Panc1 (cell line): Measurements from ENCODE around the gene CEP192. TPM values are rescaled to one million over a fixed set of nuclear protein-coding genes. Genes with fewer than 3 reads are reported as not detected.

Experiments used
- ATAC-seq: fragments of 200-7000 bp; cut with Tn5 transposase; 2 replicates; pipeline ENCODE4 v1.9.1; 2020; ENCODE audit warnings: mild to moderate bottlenecking, moderate library complexity
- Bru-seq: library from RNA; stranded (reverse); fragments of 400-500 nt; gene quantifications from one replicate; lab custom pipeline; 2021; lab: Mats Ljungman, UMichigan
- BruChase-seq, 2 experiments: library from RNA; stranded (reverse); fragments of 400-500 nt; gene quantifications; one replicate each; lab custom pipeline; 2021; lab: Mats Ljungman, UMichigan
- BruUV-seq: library from RNA; stranded (reverse); fragments of 400-500 nt; replicated peaks from 2 replicates; lab custom pipeline; 2021; lab: Mats Ljungman, UMichigan
- CTCF ChIA-PET: fragments of 300-600 bp; sonication (Branson Sonifier 250); formaldehyde crosslinking; loops from one replicate; lab custom pipeline; 2022; ENCODE audit warnings: antibody characterized with exemption; lab: Charles Lee
- POLR2A ChIA-PET: fragments of 300-600 bp; sonication (Branson Sonifier 250); formaldehyde crosslinking; loops from one replicate; lab custom pipeline; 2022; ENCODE audit warnings: antibody characterized with exemption; lab: Charles Lee
- DNase-seq: peaks from one replicate; pipeline ENCODE4 v3.0.0-alpha.2; 2010; ENCODE audit warnings: low read depth, low spot score
- H3K27ac ChIP-seq: 2 replicates; pipeline ENCODE4 v1.5.1; 2011; ENCODE audit warnings: mild to moderate bottlenecking, low read length, inconsistent platforms
- H3K27me3 ChIP-seq: fragments of 200-500 bp; sonication (Bioruptor generic); 2 replicates; pipeline ENCODE4 v1.6.0; 2014; ENCODE audit warnings: low read length, inconsistent platforms; ENCODE audit not compliant: control insufficient read depth, insufficient read depth
- H3K36me3 ChIP-seq: fragments of 200-500 bp; sonication (Bioruptor generic); 2 replicates; pipeline ENCODE4 v1.5.1; 2014; ENCODE audit warnings: inconsistent platforms, mild to moderate bottlenecking, low read length, moderate library complexity; ENCODE audit not compliant: control insufficient read depth, insufficient read depth
- H3K4me1 ChIP-seq: 2 replicates; pipeline ENCODE4 v1.5.1; 2011; ENCODE audit warnings: inconsistent platforms, mild to moderate bottlenecking, low read length, moderate library complexity; ENCODE audit not compliant: control insufficient read depth, insufficient read depth
- H3K4me3 ChIP-seq, 2 experiments: 2 replicates each; pipeline ENCODE4 v1.5.1; 2011 to 2012; ENCODE audit warnings: low read depth in 2 of 2, low read length in 2 of 2, mild to moderate bottlenecking in 2 of 2, inconsistent platforms in 1 of 2, moderate library complexity in 1 of 2
- H3K9me3 ChIP-seq: fragments of 200-500 bp; sonication (Bioruptor generic); 2 replicates; pipeline ENCODE4 v1.5.1; 2014; ENCODE audit warnings: low read depth, mild to moderate bottlenecking, inconsistent platforms, low read length, moderate library complexity; ENCODE audit not compliant: control insufficient read depth, insufficient read depth
- POLR2AphosphoS5 ChIP-seq: IDR thresholded peaks from 2 replicates; pipeline ENCODE4 v1.6.1; 2012; ENCODE audit warnings: mild to moderate bottlenecking, low read depth, low read length, moderate library complexity
- SIN3A ChIP-seq: IDR thresholded peaks from 2 replicates; pipeline ENCODE4 v1.6.1; 2012; ENCODE audit warnings: low read depth, mild to moderate bottlenecking, low read length, moderate library complexity, borderline replicate concordance; ENCODE audit not compliant: insufficient read depth
- TCF7L2 ChIP-seq: IDR thresholded peaks from 2 replicates; pipeline ENCODE4 v1.6.1; 2011; ENCODE audit warnings: mild to moderate bottlenecking, low read depth, low read length, inconsistent platforms
- in situ Hi-C: cut with HindIII; loops from 2 replicates; pipeline ENCODE4 v1.10.0; 2016; ENCODE audit warnings: low sequenced_read_pairs, low pct_unique_long_range_greater_than_20kb
- intact Hi-C: fragments of 100-400 bp; cut with micrococcal nuclease; formaldehyde crosslinking; loops from one replicate; pipeline ENCODE4 v1.10.0; 2022; ENCODE audit not compliant: unreplicated experiment
- long read RNA-seq: library from polyadenylated mRNA; unstranded; transcript quantifications from one replicate; pipeline ENCODE4 v2.0.0, GENCODE V29; 2021; ENCODE audit not compliant: unreplicated experiment
- polyA plus RNA-seq: library from polyadenylated mRNA; unstranded; fragments of >200 nt; gene quantifications from one replicate; pipeline ENCODE4 v1.2.1, GENCODE V29; 2012; ENCODE audit warnings: missing spikeins; ENCODE audit not compliant: insufficient read length
- total RNA-seq: library from RNA; stranded (reverse); gene quantifications from one replicate; pipeline ENCODE4 v1.2.1, GENCODE V29; 2021; ENCODE audit not compliant: unreplicated experiment
- TF ChIP-seq, protein P1 (sequence below): fragments of 450-650 bp; IDR thresholded peaks from 2 replicates; pipeline ENCODE4 v1.5.1; 2017; ENCODE audit warnings: mild to moderate bottlenecking
- TF ChIP-seq, protein P2 (sequence below), 2 experiments: IDR thresholded peaks; 2 replicates each; pipeline ENCODE4 v1.6.1; 2011 to 2012; ENCODE audit warnings: low read depth in 2 of 2, control low read depth in 1 of 2, low read length in 1 of 2, mild to moderate bottlenecking in 1 of 2, moderate library complexity in 1 of 2; ENCODE audit not compliant: insufficient read depth in 1 of 2

Gene CEP192, protein sequence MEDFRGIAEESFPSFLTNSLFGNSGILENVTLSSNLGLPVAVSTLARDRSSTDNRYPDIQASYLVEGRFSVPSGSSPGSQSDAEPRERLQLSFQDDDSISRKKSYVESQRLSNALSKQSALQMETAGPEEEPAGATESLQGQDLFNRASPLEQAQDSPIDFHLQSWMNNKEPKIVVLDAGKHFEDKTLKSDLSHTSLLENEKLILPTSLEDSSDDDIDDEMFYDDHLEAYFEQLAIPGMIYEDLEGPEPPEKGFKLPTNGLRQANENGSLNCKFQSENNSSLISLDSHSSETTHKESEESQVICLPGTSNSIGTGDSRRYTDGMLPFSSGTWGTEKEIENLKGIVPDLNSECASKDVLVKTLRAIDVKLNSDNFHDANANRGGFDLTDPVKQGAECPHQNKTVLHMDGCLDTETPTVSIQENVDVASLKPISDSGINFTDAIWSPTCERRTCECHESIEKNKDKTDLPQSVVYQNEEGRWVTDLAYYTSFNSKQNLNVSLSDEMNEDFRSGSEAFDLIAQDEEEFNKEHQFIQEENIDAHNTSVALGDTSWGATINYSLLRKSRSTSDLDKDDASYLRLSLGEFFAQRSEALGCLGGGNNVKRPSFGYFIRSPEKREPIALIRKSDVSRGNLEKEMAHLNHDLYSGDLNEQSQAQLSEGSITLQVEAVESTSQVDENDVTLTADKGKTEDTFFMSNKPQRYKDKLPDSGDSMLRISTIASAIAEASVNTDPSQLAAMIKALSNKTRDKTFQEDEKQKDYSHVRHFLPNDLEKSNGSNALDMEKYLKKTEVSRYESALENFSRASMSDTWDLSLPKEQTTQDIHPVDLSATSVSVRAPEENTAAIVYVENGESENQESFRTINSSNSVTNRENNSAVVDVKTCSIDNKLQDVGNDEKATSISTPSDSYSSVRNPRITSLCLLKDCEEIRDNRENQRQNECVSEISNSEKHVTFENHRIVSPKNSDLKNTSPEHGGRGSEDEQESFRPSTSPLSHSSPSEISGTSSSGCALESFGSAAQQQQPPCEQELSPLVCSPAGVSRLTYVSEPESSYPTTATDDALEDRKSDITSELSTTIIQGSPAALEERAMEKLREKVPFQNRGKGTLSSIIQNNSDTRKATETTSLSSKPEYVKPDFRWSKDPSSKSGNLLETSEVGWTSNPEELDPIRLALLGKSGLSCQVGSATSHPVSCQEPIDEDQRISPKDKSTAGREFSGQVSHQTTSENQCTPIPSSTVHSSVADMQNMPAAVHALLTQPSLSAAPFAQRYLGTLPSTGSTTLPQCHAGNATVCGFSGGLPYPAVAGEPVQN (N-terminal part only)
- total RNA-seq (27.2 TPM), Bru-seq, nascent RNA (percentile 89 among the genes with signal in this experiment), BruChase-seq, experiment 1, labeled RNA remaining after a 2-hour chase (percentile 91 among the genes with signal in this experiment), BruChase-seq, experiment 2, labeled RNA remaining after a 6-hour chase (percentile 87 among the genes with signal in this experiment)
- polyA plus RNA-seq, result 11.5 TPM
- long read RNA-seq, full-length matches to known transcripts, result 1 of 12 reads
- long read RNA-seq, partial matches to known transcripts, result 5 of 12 reads
- long read RNA-seq, other reads (novel, unspliced or antisense), result 6 of 12 reads

DNA sequence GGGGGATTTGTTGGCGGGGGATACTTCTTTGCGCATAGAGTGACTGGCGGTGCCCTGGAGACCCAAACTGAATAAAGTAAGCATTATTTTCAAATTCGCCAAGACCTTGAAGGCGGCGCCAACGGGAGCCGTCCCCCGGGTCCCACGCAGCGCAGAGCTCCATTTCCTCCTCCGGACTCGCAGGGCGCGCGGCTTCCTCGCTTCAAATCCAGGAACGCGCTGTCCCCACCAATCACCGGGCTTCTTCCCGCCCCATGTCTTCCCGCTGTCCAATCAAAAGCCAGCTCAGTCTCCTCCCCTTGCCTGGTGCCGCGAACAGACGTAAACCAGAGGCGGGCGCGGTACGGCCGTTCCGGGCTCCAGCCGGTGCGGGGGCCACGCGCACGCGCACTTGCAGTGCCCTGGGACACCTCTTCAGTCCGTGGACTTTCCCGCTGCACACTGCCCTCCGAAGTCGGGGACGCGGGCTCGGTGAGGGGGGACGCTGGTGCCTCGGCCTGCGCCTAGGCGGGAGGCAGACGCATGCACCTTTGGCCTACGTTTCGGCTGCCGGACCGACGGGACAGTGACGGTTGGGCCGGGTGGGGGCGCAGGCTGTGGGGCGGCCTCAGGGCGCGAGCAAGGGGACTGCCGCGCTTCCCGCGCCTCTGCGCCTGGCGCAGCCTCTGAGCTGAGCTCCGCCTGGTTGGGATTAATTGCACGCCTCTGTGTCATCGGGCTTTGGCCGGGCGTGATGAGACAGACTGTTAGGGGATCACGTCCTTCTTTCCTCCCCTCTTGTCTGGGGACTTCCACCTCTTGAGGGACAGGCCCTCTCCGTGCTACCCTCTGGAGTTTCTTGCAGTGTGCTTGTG is at the start of gene CEP192:
Gene CEP192, plus strand, starts transcription at position 396 of the 854 bp plus-strand sequence. CDS start 8,063 bp downstream, outside the sequence.
- Histone ChIP-seq H3K4me1 (peaks cover 17% of the 10 kb centered on the region), H3K27me3 (no peaks in the 10 kb centered on the region), H3K9me3 (no peaks in the 10 kb centered on the region), H3K4me3 (peak within 1 kb of the TSS; percentile 86 to 98), H3K36me3 (peaks cover 11% of the 10 kb centered on the region), H3K27ac (peak within 1 kb of the TSS; percentile 96)
- ChIA-PET POLR2A (interaction anchor here (0.5 to 0.6 kb wide), 3 partner anchors 19 to 189 kb away, joined by 3 to 4 read pairs (median 4); no protein-coding TSS in a partner anchor), CTCF (interaction anchor here (0.7 kb wide), 1 partner anchor 168 kb away, joined by 4 read pairs; no protein-coding TSS in a partner anchor)
- no TSS peak for BruUV-seq
- ATAC-seq, result peak; percentile 96
- TF ChIP-seq TCF7L2 (peak; percentile 41; the same call in 1 of the 2 replicates), POLR2AphosphoS5 (peak; percentile 87), SIN3A (peak; percentile 45; the same call in 1 of the 2 replicates)
- TF ChIP-seq, protein P1, sequence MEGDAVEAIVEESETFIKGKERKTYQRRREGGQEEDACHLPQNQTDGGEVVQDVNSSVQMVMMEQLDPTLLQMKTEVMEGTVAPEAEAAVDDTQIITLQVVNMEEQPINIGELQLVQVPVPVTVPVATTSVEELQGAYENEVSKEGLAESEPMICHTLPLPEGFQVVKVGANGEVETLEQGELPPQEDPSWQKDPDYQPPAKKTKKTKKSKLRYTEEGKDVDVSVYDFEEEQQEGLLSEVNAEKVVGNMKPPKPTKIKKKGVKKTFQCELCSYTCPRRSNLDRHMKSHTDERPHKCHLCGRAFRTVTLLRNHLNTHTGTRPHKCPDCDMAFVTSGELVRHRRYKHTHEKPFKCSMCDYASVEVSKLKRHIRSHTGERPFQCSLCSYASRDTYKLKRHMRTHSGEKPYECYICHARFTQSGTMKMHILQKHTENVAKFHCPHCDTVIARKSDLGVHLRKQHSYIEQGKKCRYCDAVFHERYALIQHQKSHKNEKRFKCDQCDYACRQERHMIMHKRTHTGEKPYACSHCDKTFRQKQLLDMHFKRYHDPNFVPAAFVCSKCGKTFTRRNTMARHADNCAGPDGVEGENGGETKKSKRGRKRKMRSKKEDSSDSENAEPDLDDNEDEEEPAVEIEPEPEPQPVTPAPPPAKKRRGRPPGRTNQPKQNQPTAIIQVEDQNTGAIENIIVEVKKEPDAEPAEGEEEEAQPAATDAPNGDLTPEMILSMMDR, result 0 out of 2 replicates have a peak, but pooled peaks have one; percentile 15
- TF ChIP-seq, protein P2, sequence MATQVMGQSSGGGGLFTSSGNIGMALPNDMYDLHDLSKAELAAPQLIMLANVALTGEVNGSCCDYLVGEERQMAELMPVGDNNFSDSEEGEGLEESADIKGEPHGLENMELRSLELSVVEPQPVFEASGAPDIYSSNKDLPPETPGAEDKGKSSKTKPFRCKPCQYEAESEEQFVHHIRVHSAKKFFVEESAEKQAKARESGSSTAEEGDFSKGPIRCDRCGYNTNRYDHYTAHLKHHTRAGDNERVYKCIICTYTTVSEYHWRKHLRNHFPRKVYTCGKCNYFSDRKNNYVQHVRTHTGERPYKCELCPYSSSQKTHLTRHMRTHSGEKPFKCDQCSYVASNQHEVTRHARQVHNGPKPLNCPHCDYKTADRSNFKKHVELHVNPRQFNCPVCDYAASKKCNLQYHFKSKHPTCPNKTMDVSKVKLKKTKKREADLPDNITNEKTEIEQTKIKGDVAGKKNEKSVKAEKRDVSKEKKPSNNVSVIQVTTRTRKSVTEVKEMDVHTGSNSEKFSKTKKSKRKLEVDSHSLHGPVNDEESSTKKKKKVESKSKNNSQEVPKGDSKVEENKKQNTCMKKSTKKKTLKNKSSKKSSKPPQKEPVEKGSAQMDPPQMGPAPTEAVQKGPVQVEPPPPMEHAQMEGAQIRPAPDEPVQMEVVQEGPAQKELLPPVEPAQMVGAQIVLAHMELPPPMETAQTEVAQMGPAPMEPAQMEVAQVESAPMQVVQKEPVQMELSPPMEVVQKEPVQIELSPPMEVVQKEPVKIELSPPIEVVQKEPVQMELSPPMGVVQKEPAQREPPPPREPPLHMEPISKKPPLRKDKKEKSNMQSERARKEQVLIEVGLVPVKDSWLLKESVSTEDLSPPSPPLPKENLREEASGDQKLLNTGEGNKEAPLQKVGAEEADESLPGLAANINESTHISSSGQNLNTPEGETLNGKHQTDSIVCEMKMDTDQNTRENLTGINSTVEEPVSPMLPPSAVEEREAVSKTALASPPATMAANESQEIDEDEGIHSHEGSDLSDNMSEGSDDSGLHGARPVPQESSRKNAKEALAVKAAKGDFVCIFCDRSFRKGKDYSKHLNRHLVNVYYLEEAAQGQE (IDR thresholded peaks at IDR 0.05; ENCODE audit: insufficient read depth in 1 of 2, low read depth in 2 of 2, low read length in 1 of 2), result peak in 1 of 2 experiments; percentile 71; a peak in 2 of 4 replicates
- in situ Hi-C loops, result no loop called here
- intact Hi-C loops, result loop anchor here (5.0 kb wide), 1 partner anchor 166 kb away; no protein-coding TSS in a partner anchor
- DNase-seq, result peak; percentile 84
